ENCODE measurements around the gene HOXB9.
A peak's percentile ranks its signal among the peaks of the same experiment; 100 is the strongest.

Gene HOXB9

DNA sequence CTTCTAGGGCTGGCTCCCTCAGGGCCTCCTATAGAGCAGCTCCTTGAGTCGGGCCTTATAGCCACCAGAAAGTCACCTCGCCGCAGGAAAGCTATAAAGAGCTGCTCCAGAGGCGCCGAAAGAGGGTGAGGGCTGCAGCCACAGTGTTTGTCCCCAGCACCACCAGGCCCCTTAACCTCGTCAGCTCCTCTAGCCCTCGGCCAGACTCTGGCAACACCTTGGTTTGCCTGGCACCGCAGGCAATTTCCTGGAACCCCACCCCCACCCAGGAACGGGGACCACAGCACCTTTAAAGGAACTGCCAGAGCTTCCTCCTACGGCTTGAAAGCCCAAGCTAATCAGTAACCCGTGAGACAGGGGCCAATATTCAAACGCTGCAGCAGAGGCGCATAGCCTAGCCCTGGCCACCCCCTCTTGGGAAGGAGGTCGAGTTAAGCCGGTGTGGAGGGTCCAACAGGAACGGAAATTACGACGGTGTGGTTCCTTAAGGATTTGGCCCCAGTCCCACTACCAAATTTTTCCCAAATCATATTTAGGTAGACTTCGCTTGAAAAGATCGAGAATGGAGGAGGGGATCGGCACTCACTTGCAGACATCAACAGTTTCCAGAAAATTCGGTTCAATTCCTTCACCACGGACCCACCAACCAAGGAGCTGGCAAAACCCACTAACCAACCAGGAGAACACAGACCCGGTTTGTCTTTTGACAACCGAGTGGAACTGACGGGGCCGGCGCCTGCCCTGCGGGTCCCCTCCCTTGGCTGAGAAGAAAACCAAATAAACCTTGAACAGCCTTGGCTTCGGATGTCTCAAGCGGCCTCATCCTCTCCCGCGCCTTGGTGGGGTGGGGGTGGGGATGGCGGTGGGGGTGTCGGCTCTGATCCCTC lies 24.4 kb downstream of the HOXB9 start:
- peak overlapping the region; percentile 60 to 79 for H3K9ac ChIP-seq (ENCODE audit: low read depth in 1 of 2, low read length in 2 of 2)
- H3K27ac ChIP-seq (ENCODE audit: low read depth in 2 of 2, low read length in 2 of 2), result peak overlapping the region; percentile 92
- peaks cover 2 to 11% of the 10 kb centered on the region in 2 donors for H3K27me3 ChIP-seq (ENCODE audit: control insufficient read depth in 2 of 2, insufficient read depth in 2 of 2, low read length in 2 of 2)
- no peaks in the 10 kb centered on the region for H3K9me3 ChIP-seq (ENCODE audit: control insufficient read depth in 2 of 2, low read length in 2 of 2)
- H3K4me1 ChIP-seq (ENCODE audit: control insufficient read depth in 2 of 2, insufficient read depth in 2 of 2, low read length in 2 of 2), result peaks cover 51 to 53% of the 10 kb centered on the region in 2 donors
- H3K36me3 ChIP-seq (ENCODE audit: control insufficient read depth in 2 of 2, insufficient read depth in 2 of 2, low read length in 2 of 2), result peaks cover 4 to 6% of the 10 kb centered on the region in 2 donors
- peak overlapping the region; percentile 89 to 90 for H3K4me3 ChIP-seq (ENCODE audit: low read length in 2 of 2)

DNA sequence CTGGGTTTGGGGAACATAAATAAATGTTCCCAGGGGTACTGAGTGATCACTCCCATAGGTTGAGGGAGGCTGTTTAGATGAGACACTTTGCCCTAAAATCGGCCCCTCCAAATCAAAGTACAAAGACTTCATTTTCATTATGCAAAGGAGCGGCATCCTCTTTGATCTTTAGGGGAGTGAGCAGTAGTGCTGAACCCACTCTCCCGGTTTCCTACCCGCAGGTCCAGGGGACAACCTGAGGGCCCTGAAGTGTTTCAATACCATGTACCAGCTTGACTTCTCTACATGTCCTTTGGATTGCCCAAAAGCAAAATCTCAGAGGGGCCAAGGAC lies 25.0 kb downstream of the HOXB9 start:
- peak overlapping the region; percentile 89 to 90 for H3K4me3 ChIP-seq (ENCODE audit: low read length in 2 of 2)
- peak overlapping the region; percentile 49 to 71 for H3K9ac ChIP-seq (ENCODE audit: low read depth in 1 of 2, low read length in 2 of 2)
- H3K27me3 ChIP-seq (ENCODE audit: control insufficient read depth in 2 of 2, insufficient read depth in 2 of 2, low read length in 2 of 2), result peaks cover 2 to 11% of the 10 kb centered on the region in 2 donors
- H3K4me1 ChIP-seq (ENCODE audit: control insufficient read depth in 2 of 2, insufficient read depth in 2 of 2, low read length in 2 of 2), result peaks cover 56 to 57% of the 10 kb centered on the region in 2 donors
- H3K36me3 ChIP-seq (ENCODE audit: control insufficient read depth in 2 of 2, insufficient read depth in 2 of 2, low read length in 2 of 2), result peaks cover 8 to 9% of the 10 kb centered on the region in 2 donors
- no peaks in the 10 kb centered on the region for H3K9me3 ChIP-seq (ENCODE audit: control insufficient read depth in 2 of 2, low read length in 2 of 2)
- peak overlapping the region; percentile 57 to 92 for H3K27ac ChIP-seq (ENCODE audit: low read depth in 2 of 2, low read length in 2 of 2)

DNA sequence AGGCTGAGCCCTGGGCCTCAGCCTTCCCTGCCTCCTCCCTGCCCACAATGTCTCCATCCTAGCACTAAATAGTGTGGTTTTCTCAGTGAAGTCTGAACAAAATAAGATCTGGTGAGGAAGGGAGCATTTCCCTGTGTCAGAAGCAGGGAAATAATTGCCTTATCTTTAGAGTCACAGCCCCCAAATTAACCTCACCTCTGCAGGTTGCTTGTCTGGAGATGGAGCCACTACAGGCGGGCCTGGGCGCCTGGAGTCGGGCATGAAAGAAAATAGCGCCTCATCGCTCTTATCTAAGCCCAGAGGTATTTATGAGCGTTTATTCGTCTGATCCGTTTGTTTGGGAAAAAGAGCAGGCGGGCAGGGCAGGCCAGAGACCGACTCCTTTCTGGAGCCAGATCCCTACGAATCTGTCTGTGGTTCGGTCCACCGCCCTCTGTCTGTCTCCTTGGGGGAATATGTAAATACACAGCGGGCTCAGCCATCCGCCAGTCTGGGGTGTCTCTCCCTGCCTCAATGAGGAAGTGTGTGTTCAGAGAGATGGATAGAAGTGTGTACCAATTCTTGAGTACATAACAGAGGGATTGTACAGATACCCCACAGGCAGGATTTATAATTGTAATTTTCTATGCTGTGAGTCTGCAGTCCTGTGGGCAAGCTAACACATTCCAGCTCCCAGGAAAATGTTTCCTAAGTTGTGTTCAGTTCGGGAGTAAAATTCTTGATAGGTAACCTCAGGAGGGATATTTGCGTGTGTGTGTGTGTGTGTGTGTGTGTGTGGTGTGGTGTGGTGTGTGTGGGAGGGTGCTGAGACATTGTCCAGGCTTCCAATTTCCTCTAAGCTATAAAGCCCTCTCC lies 25.7 kb downstream of the HOXB9 start:
- peak overlapping the region; percentile 12 to 17 for H3K27ac ChIP-seq (ENCODE audit: low read depth in 2 of 2, low read length in 2 of 2)
- H3K9ac ChIP-seq (ENCODE audit: low read depth in 1 of 2, low read length in 2 of 2), result no peak overlapping the region
- H3K27me3 ChIP-seq (ENCODE audit: control insufficient read depth in 2 of 2, insufficient read depth in 2 of 2, low read length in 2 of 2), result peaks cover 2 to 11% of the 10 kb centered on the region in 2 donors
- H3K9me3 ChIP-seq (ENCODE audit: control insufficient read depth in 2 of 2, low read length in 2 of 2), result no peaks in the 10 kb centered on the region
- H3K36me3 ChIP-seq (ENCODE audit: control insufficient read depth in 2 of 2, insufficient read depth in 2 of 2, low read length in 2 of 2), result peaks cover 12 to 15% of the 10 kb centered on the region in 2 donors
- peaks cover 56 to 58% of the 10 kb centered on the region in 2 donors for H3K4me1 ChIP-seq (ENCODE audit: control insufficient read depth in 2 of 2, insufficient read depth in 2 of 2, low read length in 2 of 2)
- peak overlapping the region; percentile 44 to 90 for H3K4me3 ChIP-seq (ENCODE audit: low read length in 2 of 2)

DNA sequence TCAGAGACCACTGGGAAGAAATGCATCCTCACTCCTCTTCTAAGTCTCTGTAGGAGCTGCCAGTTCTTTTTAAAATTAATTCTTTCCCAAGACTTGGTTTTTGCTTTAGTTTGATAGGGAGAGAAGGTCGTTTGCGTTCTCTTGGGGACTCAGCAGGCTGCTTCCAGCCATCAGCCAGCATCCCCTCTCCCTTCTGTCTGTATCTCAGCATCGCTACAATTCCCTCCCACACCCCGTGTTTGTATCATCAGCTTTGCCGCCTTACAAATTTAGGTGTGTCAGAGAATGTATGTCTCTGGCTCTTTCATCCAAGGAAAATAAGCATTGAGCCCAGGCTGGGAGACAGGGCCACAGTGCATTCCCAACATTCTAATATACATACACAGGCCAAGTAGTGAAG lies 26.8 kb downstream of the HOXB9 start:
- Histone ChIP-seq H3K27ac (ENCODE audit: low read depth in 2 of 2, low read length in 2 of 2) (no peak overlapping the region), H3K36me3 (ENCODE audit: control insufficient read depth in 2 of 2, insufficient read depth in 2 of 2, low read length in 2 of 2) (peaks cover 23% of the 10 kb centered on the region in 2 donors), H3K9me3 (ENCODE audit: control insufficient read depth in 2 of 2, low read length in 2 of 2) (no peaks in the 10 kb centered on the region), H3K27me3 (ENCODE audit: control insufficient read depth in 2 of 2, insufficient read depth in 2 of 2, low read length in 2 of 2) (peaks cover 2 to 8% of the 10 kb centered on the region in 2 donors), H3K4me1 (ENCODE audit: control insufficient read depth in 2 of 2, insufficient read depth in 2 of 2, low read length in 2 of 2) (peaks cover 51 to 54% of the 10 kb centered on the region in 2 donors), H3K4me3 (ENCODE audit: low read length in 2 of 2) (no peak overlapping the region), H3K9ac (ENCODE audit: low read depth in 1 of 2, low read length in 2 of 2) (no peak overlapping the region)

DNA sequence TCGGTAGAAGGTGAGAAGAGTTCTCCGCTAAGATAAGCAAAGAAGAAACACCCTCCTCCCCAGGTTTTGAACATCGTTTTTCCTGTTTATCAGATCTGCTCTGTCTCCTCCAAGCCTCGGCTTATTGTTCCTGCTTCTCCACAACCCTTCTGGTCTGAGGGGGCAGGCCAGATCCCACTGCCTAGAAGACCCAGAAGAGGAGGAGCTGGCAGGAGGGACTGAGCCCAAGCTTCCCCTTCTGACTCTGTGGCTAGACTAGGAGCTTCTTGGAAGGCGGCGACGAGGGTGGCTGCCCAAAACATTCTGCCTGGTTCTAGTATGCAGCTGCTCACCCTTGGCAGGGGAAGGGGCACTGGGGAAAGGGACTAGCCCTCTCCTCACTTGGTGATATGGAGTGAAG lies 27.4 kb downstream of the HOXB9 start:
- Histone ChIP-seq H3K36me3 (ENCODE audit: control insufficient read depth in 2 of 2, insufficient read depth in 2 of 2, low read length in 2 of 2) (peaks cover 23% of the 10 kb centered on the region in 2 donors), H3K9ac (ENCODE audit: low read depth in 1 of 2, low read length in 2 of 2) (peak overlapping the region in 1 of 2 donors; percentile 73), H3K27me3 (ENCODE audit: control insufficient read depth in 2 of 2, insufficient read depth in 2 of 2, low read length in 2 of 2) (peaks cover 2 to 8% of the 10 kb centered on the region in 2 donors), H3K4me3 (ENCODE audit: low read length in 2 of 2) (peak overlapping the region; percentile 53 to 70), H3K4me1 (ENCODE audit: control insufficient read depth in 2 of 2, insufficient read depth in 2 of 2, low read length in 2 of 2) (peaks cover 51 to 54% of the 10 kb centered on the region in 2 donors), H3K27ac (ENCODE audit: low read depth in 2 of 2, low read length in 2 of 2) (peak overlapping the region; percentile 32 to 77), H3K9me3 (ENCODE audit: control insufficient read depth in 2 of 2, low read length in 2 of 2) (no peaks in the 10 kb centered on the region)

DNA sequence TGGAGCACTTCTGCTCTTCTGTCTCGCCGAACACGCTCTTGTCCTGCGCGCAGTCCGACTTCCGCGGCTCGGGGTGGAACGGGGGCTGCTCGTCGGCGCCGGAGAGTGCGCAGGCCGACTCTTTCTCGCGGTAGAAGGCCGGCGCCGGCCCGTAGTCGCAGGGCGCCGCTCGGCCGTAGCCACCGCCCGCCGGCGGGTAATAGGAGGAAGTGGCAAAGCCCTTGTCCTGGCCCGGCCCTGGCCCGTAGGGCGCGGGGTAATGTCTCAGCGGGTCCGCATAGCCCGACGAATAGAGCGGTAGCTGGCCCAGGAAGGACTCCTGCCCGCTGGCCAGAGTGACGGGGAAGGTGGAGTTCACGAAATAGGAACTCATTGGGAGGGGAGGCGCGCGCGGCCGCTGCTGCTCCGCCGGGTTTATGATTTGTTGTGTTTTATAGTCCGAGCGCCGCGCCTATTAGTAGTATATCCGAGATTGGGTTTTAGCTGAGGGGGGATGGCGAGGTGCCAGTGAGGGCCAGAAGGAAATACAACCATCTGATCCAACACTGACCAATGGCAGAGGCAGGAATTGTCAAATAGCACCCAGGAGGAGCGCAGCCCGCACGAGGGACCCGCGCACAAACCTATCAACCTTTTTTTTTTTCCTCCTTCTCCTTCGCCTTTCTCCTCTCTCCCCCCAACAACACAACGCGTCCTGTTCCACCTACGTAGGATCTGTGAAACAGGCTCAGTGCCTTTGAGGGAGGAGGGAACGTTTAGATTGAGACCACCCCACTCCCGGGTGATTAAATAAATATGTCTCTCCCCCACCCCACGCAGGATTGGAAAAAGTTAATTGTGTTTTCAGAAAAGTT lies 28.2 kb downstream of the HOXB9 start:
- peak overlapping the region; percentile 53 to 70 for H3K4me3 ChIP-seq (ENCODE audit: low read length in 2 of 2)
- H3K9me3 ChIP-seq (ENCODE audit: control insufficient read depth in 2 of 2, low read length in 2 of 2), result no peaks in the 10 kb centered on the region
- peaks cover 2 to 8% of the 10 kb centered on the region in 2 donors for H3K27me3 ChIP-seq (ENCODE audit: control insufficient read depth in 2 of 2, insufficient read depth in 2 of 2, low read length in 2 of 2)
- peaks cover 49 to 51% of the 10 kb centered on the region in 2 donors for H3K4me1 ChIP-seq (ENCODE audit: control insufficient read depth in 2 of 2, insufficient read depth in 2 of 2, low read length in 2 of 2)
- peak overlapping the region; percentile 60 to 73 for H3K9ac ChIP-seq (ENCODE audit: low read depth in 1 of 2, low read length in 2 of 2)
- peaks cover 23 to 25% of the 10 kb centered on the region in 2 donors for H3K36me3 ChIP-seq (ENCODE audit: control insufficient read depth in 2 of 2, insufficient read depth in 2 of 2, low read length in 2 of 2)
- peak overlapping the region; percentile 75 to 77 for H3K27ac ChIP-seq (ENCODE audit: low read depth in 2 of 2, low read length in 2 of 2)

DNA sequence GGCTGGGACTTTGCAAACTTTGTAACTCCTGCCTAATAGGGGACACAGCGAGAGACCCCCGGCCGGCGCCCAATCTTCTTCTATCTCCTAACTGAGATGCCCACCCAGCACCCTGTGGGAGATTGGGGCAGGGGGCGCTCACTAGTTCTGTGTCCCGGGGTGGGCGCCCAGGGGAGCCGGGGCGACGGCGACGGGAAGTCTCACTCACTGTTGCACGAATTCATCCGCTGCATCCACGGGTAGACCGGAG lies 28.7 kb downstream of the HOXB9 start:
- peaks cover 2 to 8% of the 10 kb centered on the region in 2 donors for H3K27me3 ChIP-seq (ENCODE audit: control insufficient read depth in 2 of 2, insufficient read depth in 2 of 2, low read length in 2 of 2)
- H3K9ac ChIP-seq (ENCODE audit: low read depth in 1 of 2, low read length in 2 of 2), result peak overlapping the region; percentile 60 to 73
- no peaks in the 10 kb centered on the region for H3K9me3 ChIP-seq (ENCODE audit: control insufficient read depth in 2 of 2, low read length in 2 of 2)
- H3K4me3 ChIP-seq (ENCODE audit: low read length in 2 of 2), result peak overlapping the region; percentile 53 to 70
- H3K27ac ChIP-seq (ENCODE audit: low read depth in 2 of 2, low read length in 2 of 2), result peak overlapping the region; percentile 75 to 77
- H3K36me3 ChIP-seq (ENCODE audit: control insufficient read depth in 2 of 2, insufficient read depth in 2 of 2, low read length in 2 of 2), result peaks cover 23 to 26% of the 10 kb centered on the region in 2 donors
- H3K4me1 ChIP-seq (ENCODE audit: control insufficient read depth in 2 of 2, insufficient read depth in 2 of 2, low read length in 2 of 2), result peaks cover 49 to 51% of the 10 kb centered on the region in 2 donors

DNA sequence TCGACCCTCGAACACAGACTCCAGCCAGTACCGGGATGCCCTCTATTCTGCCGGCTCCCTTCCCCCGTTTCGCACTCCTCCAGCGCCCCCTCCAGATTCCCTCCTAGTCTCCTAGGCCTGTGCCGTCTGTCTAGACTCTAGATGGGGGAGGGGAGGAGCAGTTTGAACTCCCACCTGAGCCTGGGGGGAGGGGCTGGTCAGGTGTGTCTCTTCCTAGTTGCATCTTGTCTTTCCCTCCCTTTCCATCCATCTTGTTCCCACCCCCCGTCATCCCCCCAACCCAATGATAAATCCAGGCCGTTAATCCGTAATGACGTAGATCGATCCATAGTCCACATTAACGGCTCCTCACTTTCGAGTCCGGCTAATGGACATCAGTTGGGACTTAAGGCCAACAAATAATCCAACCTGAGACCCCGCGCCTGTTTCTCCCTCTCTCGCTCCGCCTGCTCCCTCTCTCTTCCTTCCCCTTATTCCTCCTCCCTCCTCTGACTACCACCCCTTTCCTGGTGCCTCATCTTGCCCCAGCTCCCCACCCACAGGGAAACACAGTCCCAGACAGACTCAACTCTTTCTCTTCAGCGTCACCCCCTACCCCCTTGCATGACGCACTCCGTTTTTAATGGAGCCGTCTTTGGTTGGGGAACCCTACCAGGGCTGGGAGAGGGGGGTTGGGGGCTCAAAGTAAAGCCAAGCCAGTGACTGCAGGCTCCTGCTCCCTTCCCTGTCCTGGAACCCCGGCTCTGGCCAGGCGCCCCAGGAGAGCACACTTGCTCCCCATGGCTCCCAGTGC lies 29.2 kb downstream of the HOXB9 start:
- H3K36me3 ChIP-seq (ENCODE audit: control insufficient read depth in 2 of 2, insufficient read depth in 2 of 2, low read length in 2 of 2), result peaks cover 23 to 26% of the 10 kb centered on the region in 2 donors
- H3K9me3 ChIP-seq (ENCODE audit: control insufficient read depth in 2 of 2, low read length in 2 of 2), result no peaks in the 10 kb centered on the region
- peak overlapping the region; percentile 75 to 77 for H3K27ac ChIP-seq (ENCODE audit: low read depth in 2 of 2, low read length in 2 of 2)
- H3K9ac ChIP-seq (ENCODE audit: low read depth in 1 of 2, low read length in 2 of 2), result peak overlapping the region; percentile 41 to 73
- H3K27me3 ChIP-seq (ENCODE audit: control insufficient read depth in 2 of 2, insufficient read depth in 2 of 2, low read length in 2 of 2), result peaks cover 1 to 8% of the 10 kb centered on the region in 2 donors
- peaks cover 47 to 51% of the 10 kb centered on the region in 2 donors for H3K4me1 ChIP-seq (ENCODE audit: control insufficient read depth in 2 of 2, insufficient read depth in 2 of 2, low read length in 2 of 2)
- peak overlapping the region; percentile 53 to 70 for H3K4me3 ChIP-seq (ENCODE audit: low read length in 2 of 2)

Data from mucosa of rectum (tissue), 2 donors.